ENCODE results near the gene TAPBP. TPM values are rescaled to one million over a fixed set of nuclear protein-coding genes. Genes with fewer than 3 reads are reported as not detected.

TAPBP gene
- total RNA-seq, 1 experiment from 2014 or later: 28.2 TPM

DNA sequence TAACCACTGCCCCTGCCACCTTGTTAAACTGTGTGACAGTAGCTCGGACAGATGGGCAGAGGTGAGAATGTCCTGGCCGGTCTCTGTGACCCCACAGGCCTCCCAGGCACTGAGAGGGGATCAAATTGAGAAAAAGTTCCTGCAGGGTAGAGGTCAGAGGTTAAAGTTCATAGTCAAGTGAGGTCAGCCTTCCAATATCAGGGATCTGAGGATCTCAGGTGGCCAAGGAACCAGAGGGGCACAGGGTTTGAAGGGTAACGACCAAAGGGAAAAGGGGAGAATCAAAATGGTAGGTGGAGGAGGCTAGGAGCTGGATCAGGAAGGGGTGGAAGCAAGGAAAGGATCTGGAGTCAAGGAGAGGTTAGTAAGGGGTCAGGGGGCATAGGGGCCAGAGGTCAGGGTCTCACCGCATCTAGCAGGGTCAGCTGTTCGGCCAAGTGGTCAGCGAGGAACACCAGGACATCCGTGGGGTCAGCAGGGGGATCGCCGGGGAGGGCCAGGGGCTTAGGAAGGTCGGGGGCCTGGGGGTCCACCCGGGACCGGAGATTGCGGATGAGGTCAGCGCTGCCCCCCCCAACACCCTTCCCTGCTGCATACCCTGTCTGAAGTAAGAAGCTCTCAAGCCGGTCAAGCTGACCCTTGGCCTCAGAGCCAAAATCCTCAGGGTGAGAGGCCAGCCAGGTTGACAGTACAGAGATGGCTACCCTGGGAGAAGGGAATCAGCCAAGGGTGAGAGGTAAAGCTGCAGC is 18.1 kb downstream of the TAPBP start:
- Histone ChIP-seq H3K23me2 (ENCODE audit: insufficient read length, low read depth, low read length, poor library complexity, severe bottlenecking) (peaks cover 22% of the 10 kb centered on the region), H3K4ac (ENCODE audit: low read depth, low read length) (no peak overlapping the region), H3K4me2 (ENCODE audit: insufficient read depth, insufficient read length, low read length) (no peak overlapping the region), H4K20me1 (ENCODE audit: control insufficient read depth, insufficient read depth, insufficient read length) (no peaks in the 10 kb centered on the region), H2AFZ (ENCODE audit: low read length) (no peak overlapping the region), H2BK20ac (ENCODE audit: low read depth, low read length, poor library complexity, severe bottlenecking) (no peak overlapping the region), H2BK5ac (ENCODE audit: insufficient read length, low read length) (no peak overlapping the region), H3K9me3 (ENCODE audit: control insufficient read depth, low read depth, low read length) (no peaks in the 10 kb centered on the region), H4K8ac (replicated peaks; ENCODE audit: insufficient read length, low read depth, low read length) (no peak overlapping the region), H2BK15ac (ENCODE audit: low read depth, low read length) (no peak overlapping the region), H3K9ac (ENCODE audit: extremely low read depth, insufficient read length, low read length) (no peak overlapping the region), H4K5ac (ENCODE audit: insufficient read length, low read depth, low read length) (no peak overlapping the region), H3T11ph (ENCODE audit: low read length) (no peak overlapping the region), H3K14ac (ENCODE audit: insufficient read depth, low read length) (no peak overlapping the region), H3K27me3 (ENCODE audit: insufficient read depth, low read length) (no peaks in the 10 kb centered on the region), H3K4me1 (ENCODE audit: insufficient read depth, low read length) (no peaks in the 10 kb centered on the region), H2AK5ac (ENCODE audit: insufficient read length, low read length) (no peak overlapping the region), H2BK12ac (ENCODE audit: insufficient read length, low read depth, low read length) (no peak overlapping the region), H4K91ac (ENCODE audit: insufficient read length, low read depth, low read length) (no peak overlapping the region), H3K18ac (ENCODE audit: insufficient read length, low read depth, low read length) (no peak overlapping the region), H3K27ac (ENCODE audit: insufficient read length, low read depth, low read length) (no peak overlapping the region), H2BK120ac (ENCODE audit: low read depth, low read length, poor library complexity, severe bottlenecking) (no peak overlapping the region), H3K79me1 (ENCODE audit: insufficient read depth, low read depth, low read length, poor library complexity, severe bottlenecking) (no peaks in the 10 kb centered on the region), H3K56ac (ENCODE audit: insufficient read length, low read depth, low read length) (no peak overlapping the region), H3K23ac (ENCODE audit: insufficient read length, low read depth, low read length) (no peak overlapping the region), H3K79me2 (ENCODE audit: insufficient read depth, low read length) (no peaks in the 10 kb centered on the region; the same call in 1 of the 2 replicates)
- no peak for TF ChIP-seq CTCF (conservative IDR thresholded peaks at IDR 0.05)
- H3K4me1 Mint-ChIP-seq: peaks cover 10 to 18% of the 10 kb centered on the region in 2 experiments
- H3K36me3 Mint-ChIP-seq (ENCODE audit: insufficient read depth in 1 of 3, low read depth in 3 of 3): peaks cover 19 to 42% (median 39%) of the 10 kb centered on the region in 3 experiments
- H3K4me3 Mint-ChIP-seq: peak overlapping the region; percentile 98 to 100; a peak in 4 of 5 replicates
- H3K27ac Mint-ChIP-seq: peak overlapping the region in 1 of 3 experiments; percentile 11; a peak in 1 of 7 replicates
- no CpG with 5 or more reads among the region's 15 CpGs for WGBS (ENCODE audit: extremely low coverage, insufficient read length, low lambda C conversion rate)
- H3K27me3 Mint-ChIP-seq (ENCODE audit: low read depth): no peaks in the 10 kb centered on the region
- no peak for DNase-seq
- no peaks in the 10 kb centered on the region for H3K9me3 Mint-ChIP-seq

All from H9 (cell line).